Vagina (tissue), 2 donors: Measurements from ENCODE around the gene TMEM140. TPM values are rescaled to one million over a fixed set of nuclear protein-coding genes. Genes with fewer than 3 reads are reported as not detected.
"Not testable (repeated sequence)": the region's sequence is repeated elsewhere in the genome, so short reads cannot be mapped to it uniquely, and the experiment has no call there.

Source experiments
- DNase-seq, 2 donors: peaks; one replicate each; pipeline ENCODE4 v3.0.0-alpha.2; 2017; ENCODE audit errors: extremely low spot score in 2 of 2
- H3K27ac ChIP-seq: fragments of 200-600 bp; sonication (generic); one replicate; pipeline ENCODE4 v1.5.1; 2019
- H3K27me3 ChIP-seq: fragments of 200-600 bp; sonication (generic); one replicate; pipeline ENCODE4 v1.5.1; 2019
- H3K36me3 ChIP-seq, 2 donors: fragments of 200-600 bp; sonication (generic); one replicate each; pipeline ENCODE4 v1.5.1; 2017 to 2019
- H3K4me1 ChIP-seq: fragments of 200-600 bp; sonication (generic); one replicate; pipeline ENCODE4 v1.5.1; 2019
- H3K4me3 ChIP-seq, 2 donors: fragments of 200-600 bp; sonication (generic); 1 replicate in 1 of 2; 2 replicates in 1 of 2; pipeline ENCODE4 v1.5.1; 2016 to 2019
- H3K9me3 ChIP-seq: fragments of 200-600 bp; sonication (generic); one replicate; pipeline ENCODE4 v1.5.1; 2019
- CTCF ChIP-seq, 3 experiments: fragments of 450-650 bp in 2 of 3; fragments of 200-600 bp in 1 of 3; sonication (generic) in 1 of 3; IDR thresholded peaks; one replicate each; pipeline ENCODE4 v1.5.1; 2017 to 2019; ENCODE audit warnings: antibody characterized with exemption in 3 of 3, mild to moderate bottlenecking in 2 of 3, moderate library complexity in 2 of 3
- POLR2A ChIP-seq, 2 donors: fragments of 450-650 bp; IDR thresholded peaks; one replicate each; pipeline ENCODE4 v1.6.1; 2017; ENCODE audit warnings: antibody characterized with exemption in 2 of 2, mild to moderate bottlenecking in 2 of 2, moderate library complexity in 2 of 2
- POLR2AphosphoS5 ChIP-seq, 2 donors: sonication (generic); formaldehyde crosslinking; IDR thresholded peaks; one replicate each; pipeline ENCODE4 v1.9.0; 2017; ENCODE audit warnings: antibody characterized with exemption in 2 of 2, mild to moderate bottlenecking in 2 of 2, low read depth in 1 of 2; ENCODE audit not compliant: insufficient read depth in 1 of 2
- intact Hi-C: fragments of 100-400 bp; cut with DNase I; formaldehyde crosslinking; loops from one replicate; pipeline ENCODE4 v1.15.1; 2023
- total RNA-seq: library from RNA; depleted of rRNA; stranded (reverse); fragments of >200 nt; gene quantifications from one replicate; pipeline ENCODE4 v1.2.3, GENCODE V29; 2016

Gene TMEM140
- total RNA-seq, 1 donor from 2014 or later = 20.4 TPM

DNA sequence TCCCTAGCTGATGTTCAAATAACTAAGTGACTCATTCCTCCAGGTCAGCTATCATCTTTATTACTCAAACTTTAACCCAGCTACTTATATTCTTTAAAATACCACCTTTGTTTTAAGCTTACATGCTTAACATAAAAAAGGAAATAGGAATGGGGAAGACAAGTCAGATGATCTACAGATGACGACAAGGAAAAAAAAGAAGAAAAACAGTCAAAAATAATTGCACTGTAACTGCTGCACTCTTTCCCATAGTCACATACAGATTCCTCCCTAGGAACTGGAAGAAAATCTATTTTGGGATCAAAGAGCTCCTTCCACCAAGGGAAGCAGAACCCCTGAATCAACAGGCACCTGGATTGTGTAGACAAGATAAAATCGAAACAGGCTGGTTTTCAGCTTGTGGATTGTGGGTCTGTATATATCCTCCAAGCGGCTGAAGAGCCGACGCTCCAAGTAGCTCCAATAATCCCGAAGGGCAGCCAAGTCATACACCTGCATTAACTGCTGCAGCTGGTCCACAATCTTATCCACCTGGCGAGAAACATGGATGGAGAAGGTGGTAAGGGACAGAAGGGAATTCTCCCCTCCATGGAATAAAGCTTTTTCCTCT, 61.5 kb downstream of the TMEM140 start:
- no peaks in the 10 kb centered on the region for H3K9me3 ChIP-seq
- H3K27me3 ChIP-seq = no peaks in the 10 kb centered on the region
- peak in 1 of 2 donors; percentile 69 for DNase-seq
- H3K36me3 ChIP-seq = no peaks in the 10 kb centered on the region
- no peak for TF ChIP-seq POLR2A (IDR thresholded peaks at IDR 0.05)
- no peak for TF ChIP-seq POLR2AphosphoS5 (IDR thresholded peaks at IDR 0.05; ENCODE audit: insufficient read depth in 1 of 2, low read depth in 1 of 2)
- no peak for TF ChIP-seq CTCF (IDR thresholded peaks at IDR 0.05)
- H3K27ac ChIP-seq = no peak overlapping the region
- H3K4me1 ChIP-seq = peaks cover 42% of the 10 kb centered on the region
- intact Hi-C loops = no loop called here
- H3K4me3 ChIP-seq = no peak overlapping the region

DNA sequence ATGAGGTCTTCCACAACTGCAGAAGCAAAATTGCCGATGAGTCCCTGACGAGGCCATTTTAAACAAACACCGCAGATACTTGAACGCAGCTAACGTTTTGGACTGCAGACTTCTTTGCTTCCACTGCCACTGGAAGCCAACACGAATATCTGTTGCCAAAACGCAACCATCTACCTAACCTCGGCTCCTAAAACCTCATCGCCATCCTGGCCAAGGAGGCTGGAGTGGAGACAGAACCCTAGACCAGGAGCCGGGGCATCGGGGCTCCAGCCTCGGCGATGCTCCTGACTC, 63.0 kb downstream of the TMEM140 start:
- intact Hi-C loops = no loop called here
- peak in 1 of 2 donors; percentile 90 for DNase-seq

GRCh38 chr7:135211179-135211945, 63.5 kb downstream of the TMEM140 start, which contains the start of gene WDR91:
WDR91 (minus strand) TSS chr7:135211526; CDS start chr7:135211502, 24 bp downstream.
- Histone ChIP-seq H3K4me1 (peaks cover 38% of the 10 kb centered on the region), H3K4me3 (peak within 1 kb of the TSS; percentile 85 to 100), H3K9me3 (no peaks in the 10 kb centered on the region), H3K36me3 (no peaks in the 10 kb centered on the region), H3K27me3 (no peaks in the 10 kb centered on the region), H3K27ac (peak within 1 kb of the TSS; percentile 92)
- DNase-seq = peak in 1 of 2 donors; percentile 97
- TF ChIP-seq POLR2AphosphoS5 (IDR thresholded peaks at IDR 0.05; ENCODE audit: insufficient read depth in 1 of 2, low read depth in 1 of 2) = peak; percentile 46 to 89
- no peak for TF ChIP-seq CTCF (IDR thresholded peaks at IDR 0.05)
- peak; percentile 24 to 80 for TF ChIP-seq POLR2A (IDR thresholded peaks at IDR 0.05)
- intact Hi-C loops = no loop called here

More for the DNA sequence above, 63.0 kb downstream of the TMEM140 start:
- Histone ChIP-seq H3K27me3 (no peaks in the 10 kb centered on the region), H3K4me1 (peaks cover 38% of the 10 kb centered on the region), H3K27ac (peak overlapping the region; percentile 92), H3K9me3 (no peaks in the 10 kb centered on the region), H3K4me3 (peak overlapping the region; percentile 85 to 100), H3K36me3 (no peaks in the 10 kb centered on the region)
- TF ChIP-seq POLR2A (IDR thresholded peaks at IDR 0.05) (no peak), CTCF (IDR thresholded peaks at IDR 0.05) (no peak)

DNA sequence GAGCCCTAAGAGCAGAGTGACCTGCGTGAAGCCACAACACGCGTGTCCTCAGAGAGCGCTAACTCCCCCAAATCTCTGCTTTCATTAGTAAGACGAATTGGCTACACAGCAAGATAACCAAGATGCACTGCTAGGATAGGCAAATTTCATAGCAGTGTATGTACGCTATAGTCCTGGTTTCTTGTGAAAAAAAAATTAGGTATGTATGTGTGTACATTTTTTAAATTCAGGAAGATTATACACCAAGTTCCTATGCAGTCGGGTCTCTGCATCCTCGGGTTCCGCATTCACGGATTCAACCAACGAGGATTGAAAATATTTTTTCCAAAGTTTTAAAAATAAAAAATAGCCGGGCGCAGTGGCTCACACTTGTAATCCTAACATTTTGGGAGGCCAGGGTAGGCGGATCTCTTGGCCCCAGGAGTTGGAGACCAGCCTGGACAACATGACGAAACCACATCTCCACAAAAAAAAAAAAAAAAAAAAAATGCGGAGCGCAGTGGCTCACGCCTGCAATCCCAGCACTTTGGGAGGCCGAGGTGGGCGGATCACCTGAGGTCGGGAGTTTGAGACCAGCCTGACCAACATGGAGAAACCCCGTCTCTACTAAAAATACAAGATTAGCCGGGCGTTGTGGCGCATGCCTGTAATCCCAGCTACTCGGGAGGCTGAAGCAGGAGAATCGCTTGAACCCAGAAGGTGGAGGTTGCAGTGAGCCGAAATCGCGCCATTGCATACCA, 64.2 kb downstream of the TMEM140 start:
- peak overlapping the region; percentile 85 to 100 for H3K4me3 ChIP-seq
- H3K4me1 ChIP-seq = peaks cover 37% of the 10 kb centered on the region
- intact Hi-C loops, H3K27me3 ChIP-seq, H3K36me3 ChIP-seq, H3K9me3 ChIP-seq: not testable (repeated sequence)
- peak in 1 of 2 donors; percentile 72 for DNase-seq
- H3K27ac ChIP-seq = peak overlapping the region; percentile 92

GRCh38 chr7:135213831-135214230, 66.0 kb downstream of the TMEM140 start:
- no peaks in the 10 kb centered on the region for H3K9me3 ChIP-seq
- H3K4me3 ChIP-seq = no peak overlapping the region
- peak in 1 of 2 donors; percentile 70 for DNase-seq
- H3K27me3 ChIP-seq = no peaks in the 10 kb centered on the region
- H3K27ac ChIP-seq = no peak overlapping the region
- TF ChIP-seq CTCF (IDR thresholded peaks at IDR 0.05) = no peak
- no peak for TF ChIP-seq POLR2AphosphoS5 (IDR thresholded peaks at IDR 0.05; ENCODE audit: insufficient read depth in 1 of 2, low read depth in 1 of 2)
- no peak for TF ChIP-seq POLR2A (IDR thresholded peaks at IDR 0.05)
- H3K4me1 ChIP-seq = peaks cover 21% of the 10 kb centered on the region
- no peaks in the 10 kb centered on the region for H3K36me3 ChIP-seq
- intact Hi-C loops = no loop called here
